HEK293 (cell line): Measurements from ENCODE around the gene CHCHD10.

Experiments used
- CTCF ChIA-PET: fragments of 350-600 bp; formaldehyde crosslinking; extraction: SDS; loops from one replicate; lab custom pipeline; 2021; ENCODE audit warnings: antibody characterized with exemption; lab: Yijun Ruan, JAX
- POLR2A ChIA-PET: fragments of 300-600 bp; formaldehyde crosslinking; extraction: SDS; loops from one replicate; lab custom pipeline; 2020; ENCODE audit warnings: antibody characterized with exemption, inconsistent platforms; lab: Yijun Ruan, JAX
- H3K27ac ChIP-seq: fragments of 200-500 bp; sonication (Bioruptor generic); 2 replicates; pipeline ENCODE4 v1.5.1; 2014; ENCODE audit warnings: low read depth, low read length, control low read depth, inconsistent platforms; ENCODE audit errors: extremely low read depth
- H3K36me3 ChIP-seq, 2 experiments: fragments of 200-500 bp in 1 of 2; sonication (Bioruptor generic) in 1 of 2; 1 replicate in 1 of 2; 2 replicates in 1 of 2; pipeline ENCODE4 v1.5.1; 2014 to 2017; ENCODE audit warnings: inconsistent platforms in 2 of 2, low read length in 2 of 2; ENCODE audit not compliant: control insufficient read depth in 2 of 2, insufficient read depth in 1 of 2
- H3K4me1 ChIP-seq: fragments of 200-500 bp; sonication (Bioruptor generic); 2 replicates; pipeline ENCODE4 v1.5.1; 2014; ENCODE audit warnings: mild to moderate bottlenecking, low read length, inconsistent platforms; ENCODE audit not compliant: control insufficient read depth, insufficient read depth
- H3K4me3 ChIP-seq: 2 replicates; pipeline ENCODE4 v1.5.1; 2011; ENCODE audit warnings: low read depth, mild to moderate bottlenecking, control low read depth, low read length, moderate library complexity
- H3K9me3 ChIP-seq: fragments of 200-500 bp; sonication (Bioruptor generic); 2 replicates; pipeline ENCODE4 v1.5.1; 2014; ENCODE audit warnings: low read depth, low read length, inconsistent platforms; ENCODE audit not compliant: control insufficient read depth, insufficient read depth
- PRDM2 ChIP-seq: fragments of 450-650 bp; formaldehyde crosslinking; IDR thresholded peaks from 2 replicates; pipeline ENCODE4 v1.5.1; 2016; ENCODE audit warnings: missing biosample characterization, missing genetic modification characterization, borderline replicate concordance
- TRIM28 ChIP-seq: IDR thresholded peaks from 2 replicates; pipeline ENCODE4 v1.6.1; 2011; ENCODE audit warnings: low read length, control low read depth, borderline replicate concordance
- ZBTB21 ChIP-seq: fragments of 450-650 bp; formaldehyde crosslinking; IDR thresholded peaks from 2 replicates; pipeline ENCODE4 v1.5.1; 2017; ENCODE audit warnings: missing biosample characterization, missing genetic modification characterization
- ZBTB44 ChIP-seq: fragments of 450-650 bp; IDR thresholded peaks from 2 replicates; pipeline ENCODE4 v1.5.1; 2018; ENCODE audit warnings: missing biosample characterization, mild to moderate bottlenecking, missing genetic modification characterization
- ZNF292 ChIP-seq: fragments of 450-650 bp; formaldehyde crosslinking; IDR thresholded peaks from 2 replicates; pipeline ENCODE4 v1.5.1; 2016; ENCODE audit warnings: low read depth, missing biosample characterization, missing genetic modification characterization, borderline replicate concordance
- ZNF398 ChIP-seq: fragments of 450-650 bp; formaldehyde crosslinking; IDR thresholded peaks from 2 replicates; pipeline ENCODE4 v1.5.1; 2017; ENCODE audit warnings: missing biosample characterization, missing genetic modification characterization
- ZNF560 ChIP-seq: fragments of 450-650 bp; formaldehyde crosslinking; IDR thresholded peaks from 2 replicates; pipeline ENCODE4 v1.5.1; 2017; ENCODE audit warnings: missing biosample characterization, missing genetic modification characterization, borderline replicate concordance
- ZNF610 ChIP-seq: fragments of 450-650 bp; formaldehyde crosslinking; IDR thresholded peaks from 2 replicates; pipeline ENCODE4 v1.5.1; 2016; ENCODE audit warnings: missing biosample characterization, missing genetic modification characterization, borderline replicate concordance
- ZNF792 ChIP-seq: fragments of 450-650 bp; formaldehyde crosslinking; IDR thresholded peaks from 2 replicates; pipeline ENCODE4 v1.5.1; 2016; ENCODE audit warnings: missing biosample characterization, missing genetic modification characterization
- ZSCAN18 ChIP-seq: fragments of 450-650 bp; formaldehyde crosslinking; IDR thresholded peaks from 2 replicates; pipeline ENCODE4 v1.5.1; 2016; ENCODE audit warnings: missing biosample characterization, missing genetic modification characterization
- TF ChIP-seq, protein P1 (sequence below): fragments of 450-650 bp; formaldehyde crosslinking; IDR thresholded peaks from 2 replicates; pipeline ENCODE4 v1.5.1; 2016; ENCODE audit warnings: missing biosample characterization, missing genetic modification characterization, borderline replicate concordance
- TF ChIP-seq, protein P2 (sequence below): fragments of 450-650 bp; formaldehyde crosslinking; IDR thresholded peaks from 2 replicates; pipeline ENCODE4 v1.5.1; 2016; ENCODE audit warnings: missing biosample characterization, missing genetic modification characterization
- TF ChIP-seq, protein P3 (sequence below): fragments of 450-650 bp; formaldehyde crosslinking; IDR thresholded peaks from 2 replicates; pipeline ENCODE4 v1.5.0; 2017; ENCODE audit warnings: missing biosample characterization, missing genetic modification characterization, borderline replicate concordance
- TF ChIP-seq, protein P4 (sequence below): fragments of 450-650 bp; formaldehyde crosslinking; IDR thresholded peaks from 2 replicates; pipeline ENCODE4 v1.5.1; 2016; ENCODE audit warnings: missing biosample characterization, missing genetic modification characterization

Gene CHCHD10

DNA sequence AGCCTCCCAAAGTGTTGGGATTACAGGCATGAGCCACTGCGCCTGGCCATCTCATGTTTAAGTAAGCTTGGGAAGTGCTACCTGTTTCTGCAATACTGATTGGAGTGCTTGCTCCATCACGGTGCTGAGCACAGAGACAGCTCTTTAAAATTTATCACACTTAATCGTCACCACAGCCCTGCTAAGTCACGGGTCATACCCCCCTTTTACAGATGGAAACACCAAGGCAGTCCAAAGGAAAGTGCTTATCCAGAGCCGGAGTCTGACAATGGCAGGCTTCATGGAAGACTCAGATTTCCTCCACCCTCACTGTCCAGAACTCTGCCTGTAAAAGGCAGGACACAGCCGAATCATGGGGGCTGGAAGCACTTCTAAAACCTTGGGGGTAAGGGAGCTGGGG lies 7.7 kb downstream of the CHCHD10 start (continued):
- TF ChIP-seq, protein P1, sequence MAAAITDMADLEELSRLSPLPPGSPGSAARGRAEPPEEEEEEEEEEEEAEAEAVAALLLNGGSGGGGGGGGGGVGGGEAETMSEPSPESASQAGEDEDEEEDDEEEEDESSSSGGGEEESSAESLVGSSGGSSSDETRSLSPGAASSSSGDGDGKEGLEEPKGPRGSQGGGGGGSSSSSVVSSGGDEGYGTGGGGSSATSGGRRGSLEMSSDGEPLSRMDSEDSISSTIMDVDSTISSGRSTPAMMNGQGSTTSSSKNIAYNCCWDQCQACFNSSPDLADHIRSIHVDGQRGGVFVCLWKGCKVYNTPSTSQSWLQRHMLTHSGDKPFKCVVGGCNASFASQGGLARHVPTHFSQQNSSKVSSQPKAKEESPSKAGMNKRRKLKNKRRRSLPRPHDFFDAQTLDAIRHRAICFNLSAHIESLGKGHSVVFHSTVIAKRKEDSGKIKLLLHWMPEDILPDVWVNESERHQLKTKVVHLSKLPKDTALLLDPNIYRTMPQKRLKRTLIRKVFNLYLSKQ (tag by site-specific recombination), result no peak
- TF ChIP-seq TRIM28, result no peak
- TF ChIP-seq ZSCAN18 (tag by site-specific recombination), result no peak
- no peak for TF ChIP-seq ZBTB44 (tag by site-specific recombination)
- TF ChIP-seq, protein P2, sequence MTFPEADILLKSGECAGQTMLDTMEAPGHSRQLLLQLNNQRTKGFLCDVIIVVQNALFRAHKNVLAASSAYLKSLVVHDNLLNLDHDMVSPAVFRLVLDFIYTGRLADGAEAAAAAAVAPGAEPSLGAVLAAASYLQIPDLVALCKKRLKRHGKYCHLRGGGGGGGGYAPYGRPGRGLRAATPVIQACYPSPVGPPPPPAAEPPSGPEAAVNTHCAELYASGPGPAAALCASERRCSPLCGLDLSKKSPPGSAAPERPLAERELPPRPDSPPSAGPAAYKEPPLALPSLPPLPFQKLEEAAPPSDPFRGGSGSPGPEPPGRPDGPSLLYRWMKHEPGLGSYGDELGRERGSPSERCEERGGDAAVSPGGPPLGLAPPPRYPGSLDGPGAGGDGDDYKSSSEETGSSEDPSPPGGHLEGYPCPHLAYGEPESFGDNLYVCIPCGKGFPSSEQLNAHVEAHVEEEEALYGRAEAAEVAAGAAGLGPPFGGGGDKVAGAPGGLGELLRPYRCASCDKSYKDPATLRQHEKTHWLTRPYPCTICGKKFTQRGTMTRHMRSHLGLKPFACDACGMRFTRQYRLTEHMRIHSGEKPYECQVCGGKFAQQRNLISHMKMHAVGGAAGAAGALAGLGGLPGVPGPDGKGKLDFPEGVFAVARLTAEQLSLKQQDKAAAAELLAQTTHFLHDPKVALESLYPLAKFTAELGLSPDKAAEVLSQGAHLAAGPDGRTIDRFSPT, result no peak
- no peak for TF ChIP-seq ZBTB21
- TF ChIP-seq PRDM2 (tag by site-specific recombination), result no peak

- H3K36me3 ChIP-seq, result peaks cover 0 to 10% of the 10 kb centered on the region in 2 experiments; a peak in 1 of 3 replicates
- POLR2A ChIA-PET, result interaction anchor here (0.6 to 1.1 kb wide), 2 partner anchors 10 to 43 kb away, joined by 3 to 5 read pairs; no protein-coding TSS in a partner anchor
- no peak overlapping the region for H3K27ac ChIP-seq
- no peak overlapping the region for H3K4me3 ChIP-seq
- CTCF ChIA-PET, result interaction anchor here (0.8 kb wide), 1 partner anchor 221 kb away, joined by 3 read pairs; no protein-coding TSS in a partner anchor
- H3K4me1 ChIP-seq, result no peaks in the 10 kb centered on the region
- no peaks in the 10 kb centered on the region for H3K9me3 ChIP-seq
- TF ChIP-seq ZNF610, result no peak
- TF ChIP-seq ZNF792, result no peak
- TF ChIP-seq, protein P3, sequence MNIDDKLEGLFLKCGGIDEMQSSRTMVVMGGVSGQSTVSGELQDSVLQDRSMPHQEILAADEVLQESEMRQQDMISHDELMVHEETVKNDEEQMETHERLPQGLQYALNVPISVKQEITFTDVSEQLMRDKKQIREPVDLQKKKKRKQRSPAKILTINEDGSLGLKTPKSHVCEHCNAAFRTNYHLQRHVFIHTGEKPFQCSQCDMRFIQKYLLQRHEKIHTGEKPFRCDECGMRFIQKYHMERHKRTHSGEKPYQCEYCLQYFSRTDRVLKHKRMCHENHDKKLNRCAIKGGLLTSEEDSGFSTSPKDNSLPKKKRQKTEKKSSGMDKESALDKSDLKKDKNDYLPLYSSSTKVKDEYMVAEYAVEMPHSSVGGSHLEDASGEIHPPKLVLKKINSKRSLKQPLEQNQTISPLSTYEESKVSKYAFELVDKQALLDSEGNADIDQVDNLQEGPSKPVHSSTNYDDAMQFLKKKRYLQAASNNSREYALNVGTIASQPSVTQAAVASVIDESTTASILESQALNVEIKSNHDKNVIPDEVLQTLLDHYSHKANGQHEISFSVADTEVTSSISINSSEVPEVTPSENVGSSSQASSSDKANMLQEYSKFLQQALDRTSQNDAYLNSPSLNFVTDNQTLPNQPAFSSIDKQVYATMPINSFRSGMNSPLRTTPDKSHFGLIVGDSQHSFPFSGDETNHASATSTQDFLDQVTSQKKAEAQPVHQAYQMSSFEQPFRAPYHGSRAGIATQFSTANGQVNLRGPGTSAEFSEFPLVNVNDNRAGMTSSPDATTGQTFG (tag by site-specific recombination), result no peak
- TF ChIP-seq, protein P4, sequence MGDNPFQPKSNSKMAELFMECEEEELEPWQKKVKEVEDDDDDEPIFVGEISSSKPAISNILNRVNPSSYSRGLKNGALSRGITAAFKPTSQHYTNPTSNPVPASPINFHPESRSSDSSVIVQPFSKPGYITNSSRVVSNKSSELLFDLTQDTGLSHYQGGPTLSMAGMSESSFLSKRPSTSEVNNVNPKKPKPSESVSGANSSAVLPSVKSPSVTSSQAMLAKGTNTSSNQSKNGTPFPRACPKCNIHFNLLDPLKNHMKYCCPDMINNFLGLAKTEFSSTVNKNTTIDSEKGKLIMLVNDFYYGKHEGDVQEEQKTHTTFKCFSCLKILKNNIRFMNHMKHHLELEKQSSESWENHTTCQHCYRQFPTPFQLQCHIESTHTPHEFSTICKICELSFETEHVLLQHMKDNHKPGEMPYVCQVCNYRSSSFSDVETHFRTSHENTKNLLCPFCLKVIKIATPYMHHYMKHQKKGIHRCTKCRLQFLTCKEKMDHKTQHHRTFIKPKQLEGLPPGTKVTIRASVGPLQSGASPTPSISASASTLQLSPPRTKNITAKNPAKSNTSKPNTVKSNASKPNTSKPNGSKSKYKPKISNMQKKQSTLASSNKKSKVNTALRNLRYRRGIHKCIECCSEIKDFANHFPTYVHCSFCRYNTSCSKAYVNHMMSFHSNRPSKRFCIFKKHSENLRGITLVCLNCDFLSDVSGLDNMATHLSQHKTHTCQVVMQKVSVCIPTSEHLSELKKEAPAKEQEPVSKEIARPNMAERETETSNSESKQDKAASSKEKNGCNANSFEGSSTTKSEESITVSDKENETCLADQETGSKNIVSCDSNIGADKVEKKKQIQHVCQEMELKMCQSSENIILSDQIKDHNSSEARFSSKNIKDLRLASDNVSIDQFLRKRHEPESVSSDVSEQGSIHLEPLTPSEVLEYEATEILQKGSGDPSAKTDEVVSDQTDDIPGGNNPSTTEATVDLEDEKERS (tag by site-specific recombination), result no peak
- TF ChIP-seq ZNF292, result no peak
- no peak for TF ChIP-seq ZNF560 (tag by site-specific recombination)
- no peak for TF ChIP-seq ZNF398 (tag by site-specific recombination)
Observed at GRCh38 chr22:23759566-23759965, 8.2 kb downstream of the CHCHD10 start.
